Bronchial epithelial cell (primary cell): Measurements from ENCODE around the gene ACTN1. TPM values are rescaled to one million over a fixed set of nuclear protein-coding genes. Genes with fewer than 3 reads are reported as not detected.

ENCODE experiments used
- DNase-seq: peaks from one replicate; pipeline ENCODE4 v3.0.0-alpha.2; 2010; ENCODE audit warnings: low read depth
- FAIRE-seq: peaks from 2 replicates; lab custom pipeline; 2011; peaks lifted over from hg19 to GRCh38; lab: Jason Lieb, UNC
- H3K27me3 ChIP-seq: 2 replicates; pipeline ENCODE4 v1.5.1; 2011; ENCODE audit warnings: low read length; ENCODE audit not compliant: control insufficient read depth, insufficient read depth
- H3K36me3 ChIP-seq: 2 replicates; pipeline ENCODE4 v1.5.1; 2011; ENCODE audit warnings: low read length; ENCODE audit not compliant: control insufficient read depth, insufficient read depth
- H3K4me3 ChIP-seq: 2 replicates; pipeline ENCODE4 v1.5.1; 2011; ENCODE audit warnings: mild to moderate bottlenecking, low read depth, low read length, control low read depth
- CTCF ChIP-seq: IDR thresholded peaks from 2 replicates; pipeline ENCODE4 v1.5.1; 2011; ENCODE audit warnings: mild to moderate bottlenecking, moderate library complexity, low read length, control low read depth, inconsistent platforms; ENCODE audit not compliant: insufficient read depth, severe bottlenecking
- total RNA-seq: library from RNA; depleted of rRNA; stranded (reverse); fragments of >200 nt; gene quantifications from 2 replicates; pipeline ENCODE4 v1.2.1, GENCODE V29; 2014

The ACTN1 gene
- total RNA-seq, 1 donor from 2014 or later: 165 TPM

GRCh38 chr14:68929623-68930307 lies 49.3 kb downstream of the ACTN1 start:
- peaks cover 12% of the 10 kb centered on the region for H3K36me3 ChIP-seq
- no peak for FAIRE-seq
- no peak for TF ChIP-seq CTCF

GRCh38 chr14:68928770-68929550 lies 50.1 kb downstream of the ACTN1 start:
- DNase-seq: no peak
- no peaks in the 10 kb centered on the region for H3K27me3 ChIP-seq
- no peak for FAIRE-seq

More at GRCh38 chr14:68929623-68930307, 49.3 kb downstream of the ACTN1 start:
- DNase-seq: no peak
- Histone ChIP-seq H3K27me3 (no peaks in the 10 kb centered on the region), H3K4me3 (no peak overlapping the region)

GRCh38 chr14:68927956-68928675 lies 51.0 kb downstream of the ACTN1 start:
- TF ChIP-seq CTCF: no peak
- DNase-seq (no peak), FAIRE-seq (no peak)
- Histone ChIP-seq H3K4me3 (no peak overlapping the region), H3K27me3 (no peaks in the 10 kb centered on the region), H3K36me3 (peaks cover 15% of the 10 kb centered on the region)

More at GRCh38 chr14:68928770-68929550, 50.1 kb downstream of the ACTN1 start:
- peaks cover 12% of the 10 kb centered on the region for H3K36me3 ChIP-seq
- no peak overlapping the region for H3K4me3 ChIP-seq
- no peak for TF ChIP-seq CTCF

GRCh38 chr14:68927089-68927488 lies 52.0 kb downstream of the ACTN1 start:
- no peaks in the 10 kb centered on the region for H3K27me3 ChIP-seq
- no peak overlapping the region for H3K4me3 ChIP-seq
- no peak for TF ChIP-seq CTCF
- DNase-seq (no peak), FAIRE-seq (no peak)
- peaks cover 23% of the 10 kb centered on the region for H3K36me3 ChIP-seq

- TF ChIP-seq CTCF: peak; percentile 46
- no peak overlapping the region for H3K4me3 ChIP-seq
- H3K27me3 ChIP-seq: no peaks in the 10 kb centered on the region
- H3K36me3 ChIP-seq: peaks cover 28% of the 10 kb centered on the region
- no peak for FAIRE-seq
- no peak for DNase-seq
Measured at GRCh38 chr14:68926236-68926635, 52.9 kb downstream of the ACTN1 start.
